Measurements from ENCODE around the gene DOCK6.

Gene DOCK6

GRCh38 chr19:11214387-11214786, 47.9 kb downstream of the DOCK6 start:
- H3K4me1 ChIP-seq (ENCODE audit: low read length) = no peaks in the 10 kb centered on the region
- no peak overlapping the region for H3K9ac ChIP-seq (ENCODE audit: low read length)
- H4K20me1 ChIP-seq (ENCODE audit: insufficient read depth, low read length) = no peaks in the 10 kb centered on the region
- H3K9me2 ChIP-seq (replicated peaks; ENCODE audit: insufficient read depth, low read length) = no peaks in the 10 kb centered on the region
- no peak overlapping the region for H3K4me2 ChIP-seq (ENCODE audit: low read depth, low read length)
- no peak for TF ChIP-seq EZH2 (optimal IDR thresholded peaks at IDR 0.05; ENCODE audit: low read depth, low read length)
- TF ChIP-seq, protein P1, sequence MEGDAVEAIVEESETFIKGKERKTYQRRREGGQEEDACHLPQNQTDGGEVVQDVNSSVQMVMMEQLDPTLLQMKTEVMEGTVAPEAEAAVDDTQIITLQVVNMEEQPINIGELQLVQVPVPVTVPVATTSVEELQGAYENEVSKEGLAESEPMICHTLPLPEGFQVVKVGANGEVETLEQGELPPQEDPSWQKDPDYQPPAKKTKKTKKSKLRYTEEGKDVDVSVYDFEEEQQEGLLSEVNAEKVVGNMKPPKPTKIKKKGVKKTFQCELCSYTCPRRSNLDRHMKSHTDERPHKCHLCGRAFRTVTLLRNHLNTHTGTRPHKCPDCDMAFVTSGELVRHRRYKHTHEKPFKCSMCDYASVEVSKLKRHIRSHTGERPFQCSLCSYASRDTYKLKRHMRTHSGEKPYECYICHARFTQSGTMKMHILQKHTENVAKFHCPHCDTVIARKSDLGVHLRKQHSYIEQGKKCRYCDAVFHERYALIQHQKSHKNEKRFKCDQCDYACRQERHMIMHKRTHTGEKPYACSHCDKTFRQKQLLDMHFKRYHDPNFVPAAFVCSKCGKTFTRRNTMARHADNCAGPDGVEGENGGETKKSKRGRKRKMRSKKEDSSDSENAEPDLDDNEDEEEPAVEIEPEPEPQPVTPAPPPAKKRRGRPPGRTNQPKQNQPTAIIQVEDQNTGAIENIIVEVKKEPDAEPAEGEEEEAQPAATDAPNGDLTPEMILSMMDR (IDR thresholded peaks at IDR 0.05; ENCODE audit: low read length) = no peak
- TF ChIP-seq EZH2phosphoT487 (IDR thresholded peaks at IDR 0.05; ENCODE audit: low read length) = no peak
- no peaks in the 10 kb centered on the region for H3K9me3 ChIP-seq (replicated peaks; ENCODE audit: insufficient read depth, low read length)
- no peak overlapping the region for H2AFZ ChIP-seq (ENCODE audit: low read length)
- no peak overlapping the region for H3K27ac ChIP-seq (ENCODE audit: low read length)
- H3K4me3 ChIP-seq (ENCODE audit: low read length) = no peak overlapping the region
- DNase-seq = no peak
- no peaks in the 10 kb centered on the region for H3K79me2 ChIP-seq (ENCODE audit: low read length)
- no peaks in the 10 kb centered on the region for H3K36me3 ChIP-seq (replicated peaks; ENCODE audit: insufficient read depth, low read length)
- peaks cover 34% of the 10 kb centered on the region for H3K27me3 ChIP-seq (replicated peaks; ENCODE audit: insufficient read depth, low read length)
- no peaks in the 10 kb centered on the region for H3F3A ChIP-seq (ENCODE audit: insufficient read depth, low read length)

DNA sequence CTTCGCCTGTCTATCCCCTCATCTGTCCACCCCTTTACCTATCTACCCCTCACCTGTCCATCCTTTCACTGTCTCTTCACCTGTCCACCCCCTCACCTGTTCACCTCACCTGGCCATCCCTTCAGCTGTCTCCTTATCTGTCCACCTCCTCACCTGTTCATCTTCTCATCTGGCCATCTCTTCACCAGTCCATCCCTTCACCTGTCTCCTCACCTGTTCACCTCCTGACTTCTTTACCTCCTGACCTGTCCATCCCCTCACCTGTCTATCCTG, 51.7 kb downstream of the DOCK6 start:
- H3K4me2 ChIP-seq (ENCODE audit: low read depth, low read length) = no peak overlapping the region
- H2AFZ ChIP-seq (ENCODE audit: low read length) = no peak overlapping the region
- no peaks in the 10 kb centered on the region for H3K9me3 ChIP-seq (replicated peaks; ENCODE audit: insufficient read depth, low read length)
- H3K79me2 ChIP-seq (ENCODE audit: low read length) = no peaks in the 10 kb centered on the region
- H4K20me1 ChIP-seq (ENCODE audit: insufficient read depth, low read length) = no peaks in the 10 kb centered on the region
- H3K9ac ChIP-seq (ENCODE audit: low read length) = no peak overlapping the region
- no peak overlapping the region for H3K27ac ChIP-seq (ENCODE audit: low read length)
- TF ChIP-seq, protein P1 (IDR thresholded peaks at IDR 0.05; ENCODE audit: low read length) = no peak
- TF ChIP-seq EZH2phosphoT487 (IDR thresholded peaks at IDR 0.05; ENCODE audit: low read length) = no peak
- TF ChIP-seq EZH2 (optimal IDR thresholded peaks at IDR 0.05; ENCODE audit: low read depth, low read length) = no peak
- H3K4me1 ChIP-seq (ENCODE audit: low read length) = no peaks in the 10 kb centered on the region
- H3K9me2 ChIP-seq (replicated peaks; ENCODE audit: insufficient read depth, low read length) = no peaks in the 10 kb centered on the region
- no peak for DNase-seq
- peaks cover 3% of the 10 kb centered on the region for H3F3A ChIP-seq (ENCODE audit: insufficient read depth, low read length)
- no peaks in the 10 kb centered on the region for H3K36me3 ChIP-seq (replicated peaks; ENCODE audit: insufficient read depth, low read length)
- H3K27me3 ChIP-seq (replicated peaks; ENCODE audit: insufficient read depth, low read length) = peaks cover 21% of the 10 kb centered on the region
- H3K4me3 ChIP-seq (ENCODE audit: low read length) = no peak overlapping the region

- H3K4me1 ChIP-seq (ENCODE audit: low read length) = no peaks in the 10 kb centered on the region
- H3K9me2 ChIP-seq (replicated peaks; ENCODE audit: insufficient read depth, low read length) = no peaks in the 10 kb centered on the region
- TF ChIP-seq, protein P1 (IDR thresholded peaks at IDR 0.05; ENCODE audit: low read length) = no peak
- TF ChIP-seq EZH2 (optimal IDR thresholded peaks at IDR 0.05; ENCODE audit: low read depth, low read length) (no peak), EZH2phosphoT487 (IDR thresholded peaks at IDR 0.05; ENCODE audit: low read length) (no peak)
- DNase-seq = no peak
- no peak overlapping the region for H3K9ac ChIP-seq (ENCODE audit: low read length)
- H3K4me2 ChIP-seq (ENCODE audit: low read depth, low read length) = no peak overlapping the region
- H3K79me2 ChIP-seq (ENCODE audit: low read length) = no peaks in the 10 kb centered on the region
- no peaks in the 10 kb centered on the region for H3K9me3 ChIP-seq (replicated peaks; ENCODE audit: insufficient read depth, low read length)
- H3K4me3 ChIP-seq (ENCODE audit: low read length) = no peak overlapping the region
- no peaks in the 10 kb centered on the region for H4K20me1 ChIP-seq (ENCODE audit: insufficient read depth, low read length)
- H2AFZ ChIP-seq (ENCODE audit: low read length) = no peak overlapping the region
- H3K27me3 ChIP-seq (replicated peaks; ENCODE audit: insufficient read depth, low read length) = peaks cover 20% of the 10 kb centered on the region
- H3K36me3 ChIP-seq (replicated peaks; ENCODE audit: insufficient read depth, low read length) = no peaks in the 10 kb centered on the region
- H3F3A ChIP-seq (ENCODE audit: insufficient read depth, low read length) = peaks cover 5% of the 10 kb centered on the region
- H3K27ac ChIP-seq (ENCODE audit: low read length) = no peak overlapping the region
Observed at GRCh38 chr19:11209839-11210655, 52.3 kb downstream of the DOCK6 start.

Measured in MM.1S (cell line).